Tibial nerve (tissue), 4 donors: ENCODE data around the gene SLC25A47. TPM values are rescaled to one million over a fixed set of nuclear protein-coding genes. Genes with fewer than 3 reads are reported as not detected.

ENCODE experiments used
- DNase-seq, 2 donors: peaks; one replicate each; pipeline ENCODE4 v3.0.0-alpha.2; 2019; ENCODE audit warnings: low spot score in 2 of 2
- H3K27ac ChIP-seq, 4 donors: fragments of 200-600 bp; sonication (generic) in 3 of 4; one replicate each; pipeline ENCODE4 v1.5.1; 2017 to 2019; ENCODE audit warnings: mild to moderate bottlenecking in 1 of 4
- H3K27me3 ChIP-seq, 2 donors: fragments of 200-600 bp; sonication (generic) in 1 of 2; one replicate each; pipeline versions ENCODE4 v1.5.1 to v1.6.0; 2017 to 2019
- H3K36me3 ChIP-seq, 3 donors: fragments of 200-600 bp; sonication (generic); one replicate each; pipeline ENCODE4 v1.5.1; 2018 to 2019
- H3K4me1 ChIP-seq, 4 donors: fragments of 200-600 bp; sonication (generic) in 3 of 4; one replicate each; pipeline ENCODE4 v1.5.1; 2017 to 2019
- H3K4me3 ChIP-seq, 4 donors: fragments of 200-600 bp; sonication (generic) in 3 of 4; one replicate each; pipeline ENCODE4 v1.5.1; 2017 to 2019; ENCODE audit warnings: mild to moderate bottlenecking in 1 of 4, moderate library complexity in 1 of 4
- H3K9me3 ChIP-seq, 4 donors: fragments of 200-600 bp; sonication (generic) in 3 of 4; one replicate each; pipeline ENCODE4 v1.5.1; 2017 to 2019
- CTCF ChIP-seq, 5 experiments: fragments of 200-600 bp in 3 of 5; fragments of 450-650 bp in 2 of 5; sonication (generic) in 3 of 5; IDR thresholded peaks; one replicate each; pipeline ENCODE4 v1.5.1; 2016 to 2019; ENCODE audit warnings: antibody characterized with exemption in 5 of 5, mild to moderate bottlenecking in 3 of 5, moderate library complexity in 2 of 5
- EP300 ChIP-seq, 2 donors: sonication (generic); formaldehyde crosslinking; IDR thresholded peaks; one replicate each; pipeline ENCODE4 v1.6.1; 2017; ENCODE audit warnings: antibody characterized with exemption in 2 of 2, mild to moderate bottlenecking in 1 of 2
- POLR2A ChIP-seq, 2 donors: fragments of 450-650 bp; IDR thresholded peaks; one replicate each; pipeline ENCODE4 v1.6.1; 2017; ENCODE audit warnings: antibody characterized with exemption in 2 of 2, mild to moderate bottlenecking in 2 of 2, moderate library complexity in 2 of 2
- WGBS, 2 donors: methylation state at CpG; one replicate each; pipeline ENCODE4 v1.1.5; 2018; 5-methylcytosine and 5-hydroxymethylcytosine counted together
- total RNA-seq, 4 donors: library from RNA; depleted of rRNA; stranded (reverse); fragments of >200 nt; gene quantifications; one replicate each; pipeline ENCODE4 v1.1.0, GENCODE V29; 2016

Gene SLC25A47
- total RNA-seq, 4 donors from 2014 or later, result 2.5 TPM; not detected in 3

GRCh38 chr14:100333311-100333710, 10.2 kb downstream of the SLC25A47 start:
- Histone ChIP-seq H3K27me3 (no peaks in the 10 kb centered on the region), H3K36me3 (peaks cover 0 to 70% (median 9%) of the 10 kb centered on the region in 3 donors), H3K9me3 (no peaks in the 10 kb centered on the region), H3K4me3 (no peak overlapping the region), H3K4me1 (no peaks in the 10 kb centered on the region), H3K27ac (no peak overlapping the region)
- TF ChIP-seq CTCF (IDR thresholded peaks at IDR 0.05) (no peak), POLR2A (IDR thresholded peaks at IDR 0.05) (no peak), EP300 (IDR thresholded peaks at IDR 0.05) (no peak)
- WGBS, 2 donors, result 87 to 98% methylated on average over 8 of the region's 8 CpGs
- DNase-seq, result no peak

DNA sequence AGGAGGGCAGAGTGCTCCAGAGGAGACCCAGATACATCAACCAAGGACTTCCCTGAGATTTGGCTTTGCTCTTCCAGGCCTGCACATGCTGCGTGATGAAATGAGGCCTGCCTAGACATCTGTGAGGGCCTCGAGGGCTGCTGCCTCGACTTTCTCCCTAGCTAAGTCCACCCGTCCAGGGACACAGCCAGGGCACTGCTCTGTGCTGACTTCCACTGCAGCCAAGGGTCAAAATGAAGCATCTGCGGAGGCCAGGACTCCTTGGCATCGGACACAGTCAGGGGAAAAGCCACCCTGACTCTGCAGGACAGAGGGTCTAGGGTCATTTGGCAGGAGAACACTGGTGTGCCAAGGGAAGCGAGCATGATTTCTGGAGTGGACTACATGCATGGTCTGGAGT, 10.7 kb downstream of the SLC25A47 start:
- no peak for DNase-seq
- no peak overlapping the region for H3K4me3 ChIP-seq
- H3K9me3 ChIP-seq, result no peaks in the 10 kb centered on the region
- WGBS, 2 donors, result 56 to 68% methylated on average over 7 of the region's 7 CpGs
- H3K36me3 ChIP-seq, result peaks cover 0 to 74% (median 9%) of the 10 kb centered on the region in 3 donors
- no peaks in the 10 kb centered on the region for H3K4me1 ChIP-seq
- TF ChIP-seq EP300 (IDR thresholded peaks at IDR 0.05) (no peak), POLR2A (IDR thresholded peaks at IDR 0.05) (no peak), CTCF (IDR thresholded peaks at IDR 0.05) (no peak)
- no peaks in the 10 kb centered on the region for H3K27me3 ChIP-seq
- no peak overlapping the region for H3K27ac ChIP-seq

DNA sequence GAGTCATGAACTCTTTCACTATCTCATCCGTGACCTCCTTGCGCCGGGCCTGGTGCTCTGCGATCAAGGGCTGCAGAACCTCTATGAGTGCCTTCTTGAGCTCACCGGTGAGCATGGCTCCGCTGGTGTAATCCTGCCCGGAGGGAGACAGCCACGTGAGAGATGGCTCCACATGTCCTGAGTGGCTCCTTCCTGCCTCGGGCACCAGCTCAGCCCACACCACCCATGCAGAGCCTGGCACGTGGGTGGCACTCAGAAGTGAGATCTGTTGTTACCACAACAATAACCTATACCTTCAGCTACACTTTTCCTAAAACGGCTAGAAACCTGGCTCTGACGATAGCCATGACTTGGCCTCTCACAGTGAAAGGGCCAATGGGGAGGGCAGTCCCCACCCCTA, 11.8 kb downstream of the SLC25A47 start:
- H3K27ac ChIP-seq, result no peak overlapping the region
- peaks cover 0 to 79% (median 9%) of the 10 kb centered on the region in 3 donors for H3K36me3 ChIP-seq
- no peaks in the 10 kb centered on the region for H3K27me3 ChIP-seq
- no peak overlapping the region for H3K4me3 ChIP-seq
- DNase-seq, result no peak
- 80 to 91% methylated on average over 12 of the region's 12 CpGs for WGBS, 2 donors
- H3K4me1 ChIP-seq, result peaks cover 0 to 5% (median under 1%) of the 10 kb centered on the region in 4 donors
- TF ChIP-seq EP300 (IDR thresholded peaks at IDR 0.05), result no peak
- TF ChIP-seq POLR2A (IDR thresholded peaks at IDR 0.05), result no peak
- no peak for TF ChIP-seq CTCF (IDR thresholded peaks at IDR 0.05)
- no peaks in the 10 kb centered on the region for H3K9me3 ChIP-seq

GRCh38 chr14:100336618-100337530, 13.7 kb downstream of the SLC25A47 start:
- H3K27me3 ChIP-seq, result no peaks in the 10 kb centered on the region
- no peak overlapping the region for H3K27ac ChIP-seq
- no peaks in the 10 kb centered on the region for H3K9me3 ChIP-seq
- H3K4me1 ChIP-seq, result peaks cover 0 to 24% (median 12%) of the 10 kb centered on the region in 4 donors
- H3K4me3 ChIP-seq, result no peak overlapping the region
- no peak for DNase-seq
- WGBS, 2 donors, result 92 to 94% methylated on average over 18 of the region's 18 CpGs
- H3K36me3 ChIP-seq, result peaks cover 0 to 78% (median 9%) of the 10 kb centered on the region in 3 donors
- TF ChIP-seq EP300 (IDR thresholded peaks at IDR 0.05) (no peak), POLR2A (IDR thresholded peaks at IDR 0.05) (no peak), CTCF (IDR thresholded peaks at IDR 0.05) (no peak)

GRCh38 chr14:100339766-100340422, 16.8 kb downstream of the SLC25A47 start:
- WGBS, 2 donors, result 81 to 83% methylated on average over 6 of the region's 6 CpGs
- TF ChIP-seq EP300 (IDR thresholded peaks at IDR 0.05) (no peak), POLR2A (IDR thresholded peaks at IDR 0.05) (no peak), CTCF (IDR thresholded peaks at IDR 0.05) (no peak)
- Histone ChIP-seq H3K27me3 (no peaks in the 10 kb centered on the region), H3K27ac (peak overlapping the region; percentile 71 to 93 (median 81)), H3K4me3 (no peak overlapping the region), H3K4me1 (peaks cover 0 to 39% (median 19%) of the 10 kb centered on the region in 4 donors), H3K9me3 (no peaks in the 10 kb centered on the region), H3K36me3 (peaks cover 0 to 61% (median 1%) of the 10 kb centered on the region in 3 donors)
- DNase-seq, result no peak
